GM18861 (cell line): ENCODE data around the gene C17orf50.

Experiments used
- ATAC-seq: cut with Tn5 transposase; IDR thresholded peaks from one replicate; pipeline ENCODE4 v1.9.1; 2021; ENCODE audit not compliant: unreplicated experiment

The C17orf50 gene

GRCh38 chr17:35780950-35781349, 20.3 kb downstream of the C17orf50 start:
- no peak for ATAC-seq

GRCh38 chr17:35784895-35785294, 24.2 kb downstream of the C17orf50 start:
- no peak for ATAC-seq

GRCh38 chr17:35786941-35787432, 26.3 kb downstream of the C17orf50 start:
- ATAC-seq, result no peak

GRCh38 chr17:35788477-35789368, 28.0 kb downstream of the C17orf50 start:
- no peak for ATAC-seq

- ATAC-seq, result no peak
These were observed 30.2 kb downstream of the C17orf50 start for GRCh38 chr17:35790841-35791240.

GRCh38 chr17:35791681-35792350, 31.1 kb downstream of the C17orf50 start:
- ATAC-seq, result no peak

- ATAC-seq, result no peak
These were observed 32.6 kb downstream of the C17orf50 start for GRCh38 chr17:35793257-35793656.

- no peak for ATAC-seq
These were observed 34.6 kb downstream of the C17orf50 start, which contains the start of gene MMP28 for GRCh38 chr17:35795007-35795870. Gene MMP28, minus strand, starts transcription at chr17:35795641. Its CDS starts 264 bp downstream, at chr17:35795377.

GRCh38 chr17:35795871-35796265, 35.2 kb downstream of the C17orf50 start:
- no peak for ATAC-seq

GRCh38 chr17:35796942-35797341, 36.3 kb downstream of the C17orf50 start:
- no peak for ATAC-seq

- no peak for ATAC-seq
These were observed 36.7 kb downstream of the C17orf50 start for GRCh38 chr17:35797370-35797769.

- ATAC-seq, result no peak
These were observed 37.2 kb downstream of the C17orf50 start for GRCh38 chr17:35797918-35798317.

- ATAC-seq, result no peak
These were observed 39.3 kb downstream of the C17orf50 start for GRCh38 chr17:35799942-35800341.

- ATAC-seq, result no peak
These were observed 41.0 kb downstream of the C17orf50 start for GRCh38 chr17:35801583-35802224.

- no peak for ATAC-seq
These were observed 44.0 kb downstream of the C17orf50 start for GRCh38 chr17:35804658-35805192.

- ATAC-seq, result no peak
These were observed 46.9 kb downstream of the C17orf50 start for GRCh38 chr17:35807371-35808144.

- ATAC-seq, result no peak
These were observed 47.7 kb downstream of the C17orf50 start for GRCh38 chr17:35808240-35808961.

GRCh38 chr17:35808962-35809854, 48.5 kb downstream of the C17orf50 start, which contains the start of gene TAF15:
Gene TAF15, plus strand, starts transcription at chr17:35809484. Its CDS starts 86 bp downstream, at chr17:35809570.
- peak; percentile 79 for ATAC-seq
